HEK293T (cell line): ENCODE data around the gene NSDHL.

Experiments used
- ARNT ChIP-seq: fragments of 450-650 bp; IDR thresholded peaks from 2 replicates; pipeline ENCODE4 v1.6.1; 2017; ENCODE audit warnings: mild to moderate bottlenecking
- FOXK2 ChIP-seq: fragments of 450-650 bp; IDR thresholded peaks from 2 replicates; pipeline ENCODE4 v1.6.1; 2016; ENCODE audit warnings: mild to moderate bottlenecking
- FOXM1 ChIP-seq: fragments of 450-650 bp; IDR thresholded peaks from 2 replicates; pipeline ENCODE4 v1.6.1; 2017; ENCODE audit warnings: mild to moderate bottlenecking, borderline replicate concordance
- HDGF ChIP-seq: fragments of 450-650 bp; IDR thresholded peaks from 2 replicates; pipeline ENCODE4 v1.6.1; 2017; ENCODE audit warnings: antibody characterized with exemption, borderline replicate concordance
- SP1 ChIP-seq: fragments of 450-650 bp; IDR thresholded peaks from 2 replicates; pipeline ENCODE4 v1.6.1; 2017
- TARDBP ChIP-seq: fragments of 450-650 bp; IDR thresholded peaks from 2 replicates; pipeline ENCODE4 v1.6.1; 2016
- ZNF384 ChIP-seq: fragments of 450-650 bp; IDR thresholded peaks from 2 replicates; pipeline ENCODE4 v1.6.1; 2016
- TF ChIP-seq, protein P1 (sequence below): fragments of 450-650 bp; IDR thresholded peaks from 2 replicates; pipeline ENCODE4 v1.6.1; 2016

DNA sequence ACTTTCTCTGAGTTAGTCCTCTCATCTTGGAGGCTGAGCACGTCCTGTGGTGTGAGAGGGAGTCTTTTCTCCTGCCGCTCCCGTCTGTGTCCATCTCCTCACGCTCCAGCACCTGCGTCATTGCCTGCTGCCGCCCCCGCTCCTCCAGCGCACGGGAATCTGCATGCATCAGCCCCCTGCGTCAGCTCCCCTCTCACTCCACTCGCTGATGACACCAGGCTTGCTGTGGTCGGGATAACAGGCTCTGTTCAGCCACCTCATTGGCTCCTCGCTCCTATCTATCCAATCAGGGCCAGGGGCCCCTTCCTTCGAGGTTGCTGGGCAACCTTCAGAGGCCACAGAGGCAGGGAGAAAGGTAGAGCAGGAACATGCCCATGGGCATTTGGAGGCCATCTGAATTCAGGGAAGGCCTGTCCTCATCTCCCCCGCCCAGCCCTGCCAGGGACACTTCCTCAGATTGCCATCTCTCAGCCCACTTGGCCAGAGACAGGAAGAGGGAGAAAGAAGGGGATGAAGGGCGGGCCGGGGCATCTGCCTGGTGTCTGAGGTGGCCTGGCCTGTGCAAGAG, 76.3 kb downstream of the NSDHL start:
- no peak for TF ChIP-seq HDGF
- TF ChIP-seq ARNT: no peak
- TF ChIP-seq SP1: no peak
- no peak for TF ChIP-seq FOXK2
- no peak for TF ChIP-seq FOXM1
- no peak for TF ChIP-seq ZNF384
- TF ChIP-seq, protein P1, sequence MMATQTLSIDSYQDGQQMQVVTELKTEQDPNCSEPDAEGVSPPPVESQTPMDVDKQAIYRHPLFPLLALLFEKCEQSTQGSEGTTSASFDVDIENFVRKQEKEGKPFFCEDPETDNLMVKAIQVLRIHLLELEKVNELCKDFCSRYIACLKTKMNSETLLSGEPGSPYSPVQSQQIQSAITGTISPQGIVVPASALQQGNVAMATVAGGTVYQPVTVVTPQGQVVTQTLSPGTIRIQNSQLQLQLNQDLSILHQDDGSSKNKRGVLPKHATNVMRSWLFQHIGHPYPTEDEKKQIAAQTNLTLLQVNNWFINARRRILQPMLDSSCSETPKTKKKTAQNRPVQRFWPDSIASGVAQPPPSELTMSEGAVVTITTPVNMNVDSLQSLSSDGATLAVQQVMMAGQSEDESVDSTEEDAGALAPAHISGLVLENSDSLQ: no peak
- TF ChIP-seq TARDBP: no peak
